ENCODE results near the gene TMEM25.

GRCh38 chr11:118570787-118571186 lies 39.8 kb downstream of the TMEM25 start:
- no peak for TF ChIP-seq CTCF (IDR thresholded peaks at IDR 0.05)
- TF ChIP-seq POLR2A (IDR thresholded peaks at IDR 0.05): no peak

Data from tibial nerve (tissue), 3 donors.